Keratinocyte (primary cell): ENCODE measurements around the gene INHBB.

Experiments
- EZH2 ChIP-seq: IDR thresholded peaks from one replicate; pipeline ENCODE4 v1.6.1; 2012; ENCODE audit warnings: inconsistent platforms, mild to moderate bottlenecking, low read length, moderate library complexity
- TF ChIP-seq, protein P1 (sequence below), 3 experiments: IDR thresholded peaks in 1 of 3; conservative IDR thresholded peaks in 1 of 3; optimal IDR thresholded peaks in 1 of 3; 2 replicates in 2 of 3; 3 replicates in 1 of 3; pipeline versions ENCODE3 to v1.5.1; 2011; ENCODE audit warnings: low read length in 3 of 3, mild to moderate bottlenecking in 3 of 3, moderate library complexity in 2 of 3, control low read depth in 1 of 3, inconsistent platforms in 1 of 3; ENCODE audit not compliant: insufficient read depth in 2 of 3; ENCODE audit errors: extremely low read depth in 1 of 3

DNA sequence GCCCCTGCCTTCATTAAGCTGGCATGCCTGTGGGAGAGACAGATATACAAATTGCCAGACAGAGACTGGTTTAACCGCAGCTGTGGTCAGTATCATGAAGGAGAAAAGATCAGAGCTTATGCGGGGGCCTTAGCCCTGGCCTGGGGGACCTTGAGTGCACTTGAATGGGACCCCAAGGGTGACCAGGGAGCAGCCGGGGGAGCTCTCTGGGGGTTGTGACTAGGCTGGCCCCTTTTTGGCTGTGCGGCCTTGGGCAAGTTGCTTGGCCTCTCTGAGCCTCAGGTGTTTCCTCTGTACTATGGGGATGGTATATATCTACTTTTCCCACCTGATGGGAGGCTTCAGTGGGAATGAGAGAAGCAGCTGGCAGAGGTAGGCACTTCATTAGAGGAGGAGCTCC lies 35.7 kb downstream of the INHBB start:
- TF ChIP-seq, protein P1, sequence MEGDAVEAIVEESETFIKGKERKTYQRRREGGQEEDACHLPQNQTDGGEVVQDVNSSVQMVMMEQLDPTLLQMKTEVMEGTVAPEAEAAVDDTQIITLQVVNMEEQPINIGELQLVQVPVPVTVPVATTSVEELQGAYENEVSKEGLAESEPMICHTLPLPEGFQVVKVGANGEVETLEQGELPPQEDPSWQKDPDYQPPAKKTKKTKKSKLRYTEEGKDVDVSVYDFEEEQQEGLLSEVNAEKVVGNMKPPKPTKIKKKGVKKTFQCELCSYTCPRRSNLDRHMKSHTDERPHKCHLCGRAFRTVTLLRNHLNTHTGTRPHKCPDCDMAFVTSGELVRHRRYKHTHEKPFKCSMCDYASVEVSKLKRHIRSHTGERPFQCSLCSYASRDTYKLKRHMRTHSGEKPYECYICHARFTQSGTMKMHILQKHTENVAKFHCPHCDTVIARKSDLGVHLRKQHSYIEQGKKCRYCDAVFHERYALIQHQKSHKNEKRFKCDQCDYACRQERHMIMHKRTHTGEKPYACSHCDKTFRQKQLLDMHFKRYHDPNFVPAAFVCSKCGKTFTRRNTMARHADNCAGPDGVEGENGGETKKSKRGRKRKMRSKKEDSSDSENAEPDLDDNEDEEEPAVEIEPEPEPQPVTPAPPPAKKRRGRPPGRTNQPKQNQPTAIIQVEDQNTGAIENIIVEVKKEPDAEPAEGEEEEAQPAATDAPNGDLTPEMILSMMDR (optimal IDR thresholded peaks at IDR 0.05 in 1 of 3, IDR thresholded peaks at IDR 0.05 in 1 of 3, conservative IDR thresholded peaks at IDR 0.05 in 1 of 3; ENCODE audit: extremely low read depth in 1 of 3, insufficient read depth in 2 of 3, low read length in 3 of 3): no peak
- no peak for TF ChIP-seq EZH2
